Activated naive CD4-positive, alpha-beta T cell treated with anti-CD3 and anti-CD28 coated beads, Interleukin-2, amount 10 ng/mL, durations not matched to agents 7 days and 5 days (primary cell): Measurements from ENCODE around the gene OR2M2.

ENCODE experiments used
- CTCF ChIA-PET: fragments of 350-600 bp; sonication (Branson Sonifier 250); formaldehyde crosslinking; loops from one replicate; lab custom pipeline; 2021; ENCODE audit warnings: antibody characterized with exemption; lab: Charles Lee
- DNase-seq: peaks from one replicate; pipeline ENCODE4 v3.0.0-alpha.2; 2020
- H3K27ac Mint-ChIP-seq: one replicate; pipeline ENCODE4 v1.8.0; 2021; ENCODE audit warnings: mild to moderate bottlenecking, moderate library complexity, mixed read lengths
- H3K27me3 Mint-ChIP-seq: one replicate; pipeline ENCODE4 v1.8.0; 2021; ENCODE audit warnings: mild to moderate bottlenecking, mixed read lengths
- H3K36me3 Mint-ChIP-seq: one replicate; pipeline ENCODE4 v1.8.0; 2021; ENCODE audit warnings: mixed read lengths
- H3K4me1 Mint-ChIP-seq: one replicate; pipeline ENCODE4 v1.8.0; 2021; ENCODE audit warnings: mixed read lengths
- H3K4me3 Mint-ChIP-seq: one replicate; pipeline ENCODE4 v1.8.0; 2021; ENCODE audit warnings: mild to moderate bottlenecking, moderate library complexity, mixed read lengths
- H3K9me3 Mint-ChIP-seq: one replicate; pipeline ENCODE4 v1.8.0; 2021; ENCODE audit warnings: mixed read lengths

OR2M2 gene, protein sequence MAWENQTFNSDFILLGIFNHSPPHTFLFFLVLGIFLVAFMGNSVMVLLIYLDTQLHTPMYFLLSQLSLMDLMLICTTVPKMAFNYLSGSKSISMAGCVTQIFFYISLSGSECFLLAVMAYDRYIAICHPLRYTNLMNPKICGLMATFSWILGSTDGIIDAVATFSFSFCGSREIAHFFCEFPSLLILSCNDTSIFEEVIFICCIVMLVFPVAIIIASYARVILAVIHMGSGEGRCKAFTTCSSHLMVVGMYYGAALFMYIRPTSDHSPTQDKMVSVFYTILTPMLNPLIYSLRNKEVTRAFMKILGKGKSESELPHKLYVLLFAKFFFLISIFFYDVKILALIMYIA

GRCh38 chr1:248174521-248174920 is at the start of gene OR2M2:
Gene OR2M2, plus strand, starts transcription at chr1:248174821. Its CDS starts 5,165 bp downstream, at chr1:248179986.
- H3K27ac Mint-ChIP-seq: no peak within 1 kb of the TSS
- H3K4me3 Mint-ChIP-seq: no peak within 1 kb of the TSS
- H3K36me3 Mint-ChIP-seq: no peaks in the 10 kb centered on the region
- no peak for DNase-seq
- CTCF ChIA-PET: no interaction called here
- no peaks in the 10 kb centered on the region for H3K9me3 Mint-ChIP-seq
- H3K4me1 Mint-ChIP-seq: no peaks in the 10 kb centered on the region
- no peaks in the 10 kb centered on the region for H3K27me3 Mint-ChIP-seq

GRCh38 chr1:248127653-248128052 is 47.0 kb upstream of the OR2M2 start:
- H3K4me3 Mint-ChIP-seq: no peak overlapping the region
- CTCF ChIA-PET: no interaction called here
- no peaks in the 10 kb centered on the region for H3K27me3 Mint-ChIP-seq
- H3K36me3 Mint-ChIP-seq: no peaks in the 10 kb centered on the region
- peaks cover 10% of the 10 kb centered on the region for H3K9me3 Mint-ChIP-seq
- no peak overlapping the region for H3K27ac Mint-ChIP-seq
- no peaks in the 10 kb centered on the region for H3K4me1 Mint-ChIP-seq
- no peak for DNase-seq

DNA sequence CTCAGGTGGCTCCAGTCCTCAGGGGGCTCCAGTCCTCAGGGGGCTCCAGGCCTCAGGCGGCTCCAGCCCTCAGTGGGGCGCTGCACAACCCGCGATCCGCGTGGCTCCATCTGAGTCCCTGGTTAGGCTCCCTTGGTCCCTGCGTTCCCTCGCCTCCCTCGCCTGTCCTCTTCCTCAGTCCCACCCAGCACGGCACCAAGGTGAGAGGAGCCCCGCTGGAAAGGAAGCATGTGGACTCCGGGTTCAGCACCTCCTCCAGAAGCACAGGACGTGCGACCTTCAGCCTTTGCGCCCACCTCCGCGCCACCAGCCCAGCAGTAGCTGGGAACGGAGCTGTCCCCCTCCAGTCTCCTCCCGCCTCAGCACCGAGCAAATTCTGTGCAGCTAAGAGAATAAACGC is 37.8 kb upstream of the OR2M2 start:
- H3K9me3 Mint-ChIP-seq: no peaks in the 10 kb centered on the region
- no peaks in the 10 kb centered on the region for H3K36me3 Mint-ChIP-seq
- no peaks in the 10 kb centered on the region for H3K27me3 Mint-ChIP-seq
- no peak overlapping the region for H3K4me3 Mint-ChIP-seq
- no peak for DNase-seq
- no peak overlapping the region for H3K27ac Mint-ChIP-seq
- CTCF ChIA-PET: no interaction called here
- H3K4me1 Mint-ChIP-seq: no peaks in the 10 kb centered on the region

DNA sequence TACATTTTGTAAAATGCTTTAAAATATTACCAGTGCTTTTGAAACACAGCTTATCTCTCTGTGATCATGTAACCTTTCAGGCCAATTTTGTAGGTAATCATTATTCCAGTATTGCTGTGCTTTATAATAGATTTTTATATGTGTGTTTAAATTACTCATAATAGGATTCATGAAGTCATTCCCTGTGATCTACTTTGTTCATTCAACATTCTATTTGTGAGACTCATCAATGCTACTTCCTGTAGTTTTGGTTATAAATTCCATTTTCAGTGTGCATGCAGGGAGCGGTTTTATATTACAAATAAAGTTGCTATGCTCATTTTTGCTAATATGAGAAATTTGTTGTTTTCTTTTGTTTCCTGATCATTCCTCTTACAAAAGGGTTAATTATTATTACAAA is 33.8 kb upstream of the OR2M2 start:
- Mint-ChIP-seq H3K27me3 (no peaks in the 10 kb centered on the region), H3K4me1 (no peaks in the 10 kb centered on the region), H3K36me3 (no peaks in the 10 kb centered on the region), H3K4me3 (no peak overlapping the region), H3K27ac (no peak overlapping the region), H3K9me3 (peaks cover 10% of the 10 kb centered on the region)
- CTCF ChIA-PET: no interaction called here
- DNase-seq: no peak

DNA sequence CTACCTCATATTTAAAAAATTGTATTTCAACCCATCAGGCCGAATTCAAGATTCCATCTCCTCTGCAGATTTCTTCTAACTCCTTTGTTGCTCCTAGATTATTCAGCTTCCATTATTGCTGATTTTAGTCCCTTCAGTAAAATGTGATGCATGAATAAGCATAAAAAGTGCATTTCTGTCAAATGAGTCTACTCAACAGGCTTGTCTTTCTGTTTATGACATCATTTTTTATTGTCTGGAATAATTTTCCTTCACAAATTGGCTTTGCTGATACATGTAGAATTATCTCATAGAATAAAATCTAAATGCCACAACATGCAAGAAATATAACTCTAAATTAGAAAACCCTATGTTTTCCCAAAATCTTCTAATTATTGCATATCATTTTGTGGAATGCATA is 31.3 kb upstream of the OR2M2 start:
- no peak overlapping the region for H3K4me3 Mint-ChIP-seq
- CTCF ChIA-PET: no interaction called here
- H3K27ac Mint-ChIP-seq: no peak overlapping the region
- no peaks in the 10 kb centered on the region for H3K36me3 Mint-ChIP-seq
- peaks cover 23% of the 10 kb centered on the region for H3K9me3 Mint-ChIP-seq
- H3K4me1 Mint-ChIP-seq: no peaks in the 10 kb centered on the region
- no peak for DNase-seq
- no peaks in the 10 kb centered on the region for H3K27me3 Mint-ChIP-seq

DNA sequence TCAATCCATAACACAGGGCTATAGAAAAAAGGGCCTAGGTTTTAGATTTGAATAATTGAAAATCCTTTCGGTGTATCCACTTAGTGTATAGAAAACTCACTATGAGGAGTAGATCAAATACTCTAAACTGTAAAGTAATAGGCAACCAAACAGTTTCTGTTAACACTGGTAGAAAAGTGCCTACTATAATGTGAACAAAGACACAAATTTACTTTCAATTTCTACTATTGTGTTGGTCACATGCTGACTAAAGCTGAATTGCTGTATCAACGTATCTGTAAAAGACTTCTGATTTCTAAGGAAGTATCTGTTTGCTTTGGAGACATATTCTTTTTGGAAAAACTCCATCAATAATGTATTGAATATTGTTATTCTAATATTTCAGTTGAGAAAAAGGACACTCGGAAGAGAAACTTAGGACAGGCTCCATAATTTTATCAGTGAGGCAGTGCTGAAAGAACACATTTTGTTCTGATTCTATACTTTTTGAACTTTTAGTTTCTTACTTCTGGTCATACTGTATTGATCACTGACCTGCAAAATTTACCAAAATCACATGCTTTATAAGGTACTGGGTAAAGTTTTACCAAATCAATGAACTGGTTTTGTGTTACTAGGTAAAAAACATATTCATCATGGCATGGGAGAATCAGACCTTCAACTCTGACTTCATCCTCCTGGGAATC is 30.0 kb upstream of the OR2M2 start, which contains the start of gene OR2M5:
OR2M5 (plus strand) TSS at position 636 of the 686 bp plus-strand sequence; CDS start at position 636, 0 bp downstream.
- H3K27ac Mint-ChIP-seq: no peak within 1 kb of the TSS
- no peaks in the 10 kb centered on the region for H3K27me3 Mint-ChIP-seq
- H3K4me3 Mint-ChIP-seq: no peak within 1 kb of the TSS
- peaks cover 25% of the 10 kb centered on the region for H3K9me3 Mint-ChIP-seq
- H3K36me3 Mint-ChIP-seq: no peaks in the 10 kb centered on the region
- CTCF ChIA-PET: no interaction called here
- H3K4me1 Mint-ChIP-seq: no peaks in the 10 kb centered on the region
- no peak for DNase-seq

DNA sequence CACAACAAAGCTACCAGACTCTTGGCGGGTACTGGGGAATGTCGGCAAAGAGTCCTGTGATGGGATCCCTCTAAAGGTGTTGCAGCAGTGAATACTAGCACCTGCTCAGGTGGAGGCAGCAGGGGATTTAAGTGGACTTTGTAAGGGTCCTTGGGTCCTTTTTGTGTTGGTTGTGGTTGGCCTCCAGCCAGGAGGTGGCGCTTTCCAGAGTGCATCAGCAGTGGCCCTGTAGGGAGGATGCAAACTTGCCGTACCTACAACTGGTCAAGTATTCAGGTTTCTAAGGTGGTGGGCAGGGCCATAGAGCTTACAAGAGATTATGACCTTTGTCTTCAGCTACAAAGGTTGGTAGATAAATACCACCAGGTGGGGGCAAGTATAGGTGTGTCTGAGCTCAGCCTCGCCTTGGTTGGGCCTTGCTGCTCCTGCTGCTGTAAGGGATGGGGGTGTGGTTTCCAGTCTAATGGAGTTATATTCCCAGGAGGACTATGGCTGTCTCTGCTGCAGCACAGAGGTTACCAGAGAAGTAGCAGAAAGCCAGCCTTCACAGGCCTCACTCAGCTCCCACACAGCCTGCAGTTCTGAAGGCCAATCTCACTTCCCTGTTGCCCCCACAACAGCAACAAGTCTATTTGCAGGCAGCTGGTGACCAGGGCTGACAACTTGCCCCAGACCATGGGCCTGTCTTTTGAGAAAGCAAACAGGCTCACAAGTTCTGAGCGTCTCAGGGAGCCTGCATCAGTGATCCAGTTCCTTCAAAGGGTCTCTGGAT is 22.4 kb upstream of the OR2M2 start:
- Mint-ChIP-seq H3K4me3 (no peak overlapping the region), H3K27ac (no peak overlapping the region), H3K4me1 (no peaks in the 10 kb centered on the region), H3K27me3 (no peaks in the 10 kb centered on the region), H3K9me3 (peaks cover 8% of the 10 kb centered on the region), H3K36me3 (no peaks in the 10 kb centered on the region)
- CTCF ChIA-PET: no interaction called here
- no peak for DNase-seq

DNA sequence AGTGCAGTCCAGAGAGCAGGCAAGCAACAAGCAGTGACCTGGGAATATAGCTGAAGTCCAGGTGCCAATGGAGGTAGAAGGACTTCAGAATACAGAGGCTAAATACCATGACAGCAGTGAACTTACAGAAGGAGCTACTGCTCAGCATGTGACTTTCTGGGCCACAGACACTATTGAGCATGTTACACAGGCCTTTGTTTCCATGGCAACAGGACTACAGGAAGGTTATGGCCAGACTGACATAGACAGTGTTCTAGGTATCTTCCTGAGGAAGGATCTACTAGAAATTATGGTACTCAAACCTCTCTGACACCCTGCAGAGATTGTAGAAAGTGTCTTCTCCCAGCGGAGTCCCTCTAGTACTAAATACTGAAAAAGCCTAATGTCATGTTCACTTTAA is 18.7 kb upstream of the OR2M2 start:
- CTCF ChIA-PET: no interaction called here
- Mint-ChIP-seq H3K27me3 (no peaks in the 10 kb centered on the region), H3K36me3 (no peaks in the 10 kb centered on the region), H3K4me3 (no peak overlapping the region), H3K9me3 (no peaks in the 10 kb centered on the region), H3K4me1 (no peaks in the 10 kb centered on the region), H3K27ac (no peak overlapping the region)
- DNase-seq: no peak

DNA sequence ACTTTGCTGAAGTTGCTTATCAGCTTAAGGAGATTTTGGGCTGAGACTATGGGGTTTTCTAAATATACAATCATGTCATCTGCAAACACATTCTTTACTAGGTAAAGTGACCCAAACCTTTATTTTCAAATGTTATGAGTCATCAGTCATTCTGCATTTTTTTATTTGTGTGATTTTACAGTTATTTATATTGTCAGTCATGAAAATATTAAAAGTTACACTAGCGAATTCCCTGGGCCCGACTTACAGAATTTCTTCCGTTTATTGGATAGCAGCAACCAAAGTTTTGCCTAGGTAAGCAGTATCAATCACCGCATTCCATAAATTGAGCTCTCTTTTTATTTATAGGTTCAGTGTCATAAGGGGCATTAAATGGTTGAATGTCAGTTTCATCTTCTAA is 15.9 kb upstream of the OR2M2 start:
- no peak overlapping the region for H3K4me3 Mint-ChIP-seq
- no peak for DNase-seq
- no peak overlapping the region for H3K27ac Mint-ChIP-seq
- CTCF ChIA-PET: no interaction called here
- H3K4me1 Mint-ChIP-seq: no peaks in the 10 kb centered on the region
- H3K36me3 Mint-ChIP-seq: no peaks in the 10 kb centered on the region
- H3K27me3 Mint-ChIP-seq: no peaks in the 10 kb centered on the region
- no peaks in the 10 kb centered on the region for H3K9me3 Mint-ChIP-seq

- CTCF ChIA-PET: no interaction called here
- Mint-ChIP-seq H3K4me3 (no peak overlapping the region), H3K36me3 (no peaks in the 10 kb centered on the region), H3K27ac (no peak overlapping the region), H3K27me3 (no peaks in the 10 kb centered on the region), H3K9me3 (peaks cover 9% of the 10 kb centered on the region), H3K4me1 (no peaks in the 10 kb centered on the region)
- no peak for DNase-seq
Observed at GRCh38 chr1:248164031-248164430, 10.6 kb upstream of the OR2M2 start.

DNA sequence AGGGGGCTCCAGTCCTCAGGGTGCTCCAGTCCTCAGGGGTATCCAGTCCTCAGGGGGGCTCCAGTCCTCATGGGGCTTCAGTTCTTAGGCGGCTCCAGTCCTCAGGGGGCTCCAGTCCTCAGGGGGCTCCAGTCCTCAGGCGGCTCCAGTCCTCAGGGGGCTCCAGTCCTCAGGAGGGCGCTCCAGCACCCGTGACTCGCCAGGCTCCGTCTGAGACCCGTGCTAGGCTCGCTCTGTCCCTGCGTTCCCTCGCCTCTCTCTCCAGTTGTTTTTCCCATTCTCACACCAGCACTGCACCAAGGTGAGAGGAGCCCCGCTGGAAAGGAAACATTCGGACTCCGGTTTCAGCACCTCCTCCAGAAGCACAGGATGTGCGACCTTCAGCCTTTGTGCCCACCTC is 9.4 kb upstream of the OR2M2 start:
- H3K9me3 Mint-ChIP-seq: peaks cover 9% of the 10 kb centered on the region
- no peak overlapping the region for H3K27ac Mint-ChIP-seq
- CTCF ChIA-PET: no interaction called here
- H3K4me1 Mint-ChIP-seq: no peaks in the 10 kb centered on the region
- no peaks in the 10 kb centered on the region for H3K27me3 Mint-ChIP-seq
- no peak overlapping the region for H3K4me3 Mint-ChIP-seq
- no peaks in the 10 kb centered on the region for H3K36me3 Mint-ChIP-seq
- DNase-seq: no peak

- Mint-ChIP-seq H3K4me3 (no peak overlapping the region), H3K27ac (no peak overlapping the region), H3K27me3 (no peaks in the 10 kb centered on the region), H3K9me3 (peaks cover 5% of the 10 kb centered on the region), H3K4me1 (no peaks in the 10 kb centered on the region), H3K36me3 (no peaks in the 10 kb centered on the region)
- no peak for DNase-seq
- CTCF ChIA-PET: no interaction called here
Observed at GRCh38 chr1:248183996-248184395, 9.4 kb downstream of the OR2M2 start.

GRCh38 chr1:248187363-248187762 is 12.7 kb downstream of the OR2M2 start:
- Mint-ChIP-seq H3K36me3 (no peaks in the 10 kb centered on the region), H3K27me3 (no peaks in the 10 kb centered on the region), H3K4me3 (no peak overlapping the region), H3K4me1 (no peaks in the 10 kb centered on the region), H3K9me3 (peaks cover 12% of the 10 kb centered on the region), H3K27ac (no peak overlapping the region)
- DNase-seq: no peak
- CTCF ChIA-PET: no interaction called here

- Mint-ChIP-seq H3K9me3 (peaks cover 12% of the 10 kb centered on the region), H3K4me1 (no peaks in the 10 kb centered on the region), H3K4me3 (no peak overlapping the region), H3K27ac (no peak overlapping the region), H3K27me3 (no peaks in the 10 kb centered on the region), H3K36me3 (no peaks in the 10 kb centered on the region)
- no peak for DNase-seq
- CTCF ChIA-PET: no interaction called here
Observed at GRCh38 chr1:248189026-248189425, 14.4 kb downstream of the OR2M2 start.
